HG02759 (cell line): ENCODE measurements around the gene CCDC152.
"Not testable (repeated sequence)": the region's sequence is repeated elsewhere in the genome, so short reads cannot be mapped to it uniquely, and the experiment has no call there.

ENCODE experiments used
- ATAC-seq: cut with Tn5 transposase; IDR thresholded peaks from one replicate; pipeline ENCODE4 v1.9.1; 2021; ENCODE audit warnings: mild to moderate bottlenecking, moderate library complexity; ENCODE audit not compliant: unreplicated experiment

CCDC152 gene

DNA sequence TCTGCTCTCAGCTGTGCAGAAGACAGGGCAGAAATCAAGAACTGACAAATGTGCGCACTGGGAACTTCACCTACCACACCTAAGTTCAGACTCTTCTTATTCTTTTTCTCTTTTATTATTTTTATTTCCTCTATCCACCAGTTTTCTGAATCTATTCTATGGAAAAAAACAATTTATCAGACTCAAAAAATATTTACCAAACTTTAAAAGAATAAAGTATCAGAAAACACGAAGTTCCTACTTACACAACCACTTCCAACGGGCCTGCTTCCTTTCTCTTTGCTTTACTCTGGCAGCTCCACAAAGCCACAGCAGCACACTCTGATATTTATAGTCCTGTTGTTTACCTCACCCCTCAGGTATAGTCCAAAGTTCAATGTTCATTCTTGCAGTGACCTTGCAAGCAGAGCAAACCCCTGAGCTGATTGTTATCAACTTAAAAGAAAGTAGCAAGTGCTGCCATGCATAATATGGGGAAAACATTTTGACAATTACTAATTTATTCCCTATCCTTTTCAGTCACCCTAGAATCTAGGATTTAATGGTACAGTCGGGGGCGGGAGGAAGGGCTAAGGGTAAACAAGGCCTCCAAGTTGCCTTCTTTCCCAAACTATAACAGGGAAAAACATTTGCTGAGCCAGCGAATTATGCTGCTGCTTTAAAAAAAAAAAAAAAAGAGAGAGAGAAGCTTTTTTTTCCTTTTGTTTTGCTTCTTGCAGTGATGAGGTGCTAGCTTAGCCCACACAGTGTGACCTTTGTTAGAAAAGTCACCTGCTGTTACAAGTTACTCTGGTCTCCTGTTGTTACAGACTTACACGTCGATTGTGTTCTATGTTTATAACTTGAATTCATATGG lies 55.2 kb downstream of the CCDC152 start, which contains the start of gene SELENOP:
SELENOP (minus strand) TSS at position 302 of the 856 bp plus-strand sequence. CDS start 3,539 bp downstream, outside the sequence.
- no peak for ATAC-seq

DNA sequence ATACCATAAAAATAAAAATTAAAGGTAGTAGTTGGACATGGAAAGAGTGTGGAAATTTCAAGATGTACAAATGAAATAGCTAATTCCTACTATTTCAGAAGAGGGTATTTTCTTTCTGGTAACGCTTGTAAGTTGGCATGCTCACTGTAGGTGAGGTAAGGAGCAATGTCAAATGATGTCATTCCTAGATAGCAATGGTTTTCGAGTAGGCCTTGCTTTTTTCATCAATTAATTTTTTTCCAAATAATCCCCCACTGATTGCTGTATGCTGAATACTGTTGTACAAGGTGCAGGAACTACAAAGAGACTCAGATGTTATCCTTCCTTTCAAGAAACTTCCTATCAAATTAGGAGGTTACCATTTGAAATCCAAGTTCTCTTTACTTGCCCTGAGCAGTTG lies 56.0 kb downstream of the CCDC152 start:
- ATAC-seq = no peak

DNA sequence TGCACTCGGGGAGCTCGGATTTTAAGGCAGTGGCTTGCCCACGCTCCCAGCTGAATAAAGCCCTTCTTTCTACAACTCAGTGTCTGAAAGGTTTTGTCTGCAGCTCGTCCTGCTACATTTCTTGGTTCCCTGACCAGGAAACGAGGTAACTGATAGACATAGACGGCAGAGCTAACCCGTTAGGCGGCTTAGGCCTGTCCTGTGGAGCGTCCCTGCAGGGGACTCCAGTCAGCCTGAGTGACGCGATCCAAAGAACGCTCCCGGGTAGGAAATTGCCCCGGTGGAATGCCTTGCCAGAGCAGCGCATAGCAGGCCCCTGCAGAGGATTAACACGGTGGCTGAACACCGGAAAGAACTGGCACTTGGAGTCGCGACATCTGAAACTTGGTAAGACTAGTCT lies 56.9 kb downstream of the CCDC152 start:
- ATAC-seq = no peak

DNA sequence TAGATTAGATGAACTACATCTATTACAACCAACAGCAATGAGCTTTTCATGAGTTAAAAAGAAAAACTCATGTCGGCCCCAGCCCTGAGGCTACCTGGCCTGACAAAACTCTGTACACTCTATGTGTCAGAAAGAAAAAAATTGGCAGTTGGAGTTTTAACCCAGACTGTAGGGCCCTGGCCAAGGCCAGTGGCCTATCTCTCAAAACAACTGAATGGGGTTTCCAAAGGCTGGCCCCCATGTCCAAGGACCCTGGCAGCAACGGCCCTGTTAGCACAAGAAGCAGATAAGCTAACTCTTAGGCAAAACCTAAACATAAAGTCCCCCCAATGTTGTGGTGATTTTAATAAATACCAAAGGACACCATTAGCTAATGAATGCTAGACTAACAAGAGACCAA lies 59.9 kb downstream of the CCDC152 start:
- not testable (repeated sequence) for ATAC-seq

DNA sequence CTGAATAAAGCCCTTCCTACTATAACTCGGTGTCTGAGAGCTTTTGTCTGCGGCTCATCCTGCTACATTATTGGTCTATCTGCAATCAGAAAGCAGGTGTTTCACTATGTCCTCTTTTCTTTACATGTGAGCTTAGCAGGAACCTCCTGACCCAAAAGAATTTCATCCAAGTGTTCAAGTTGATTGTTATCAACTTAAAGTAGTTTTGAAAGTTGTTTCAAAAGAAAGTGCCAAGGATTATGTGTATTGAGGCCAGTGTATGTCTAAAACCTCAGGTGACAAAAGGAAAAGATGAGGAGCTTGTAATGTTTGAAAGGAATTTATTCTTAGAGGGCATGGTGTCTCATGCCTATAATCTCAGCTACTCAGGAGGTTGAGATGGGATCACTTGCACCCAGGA lies 63.1 kb downstream of the CCDC152 start:
- no peak for ATAC-seq

DNA sequence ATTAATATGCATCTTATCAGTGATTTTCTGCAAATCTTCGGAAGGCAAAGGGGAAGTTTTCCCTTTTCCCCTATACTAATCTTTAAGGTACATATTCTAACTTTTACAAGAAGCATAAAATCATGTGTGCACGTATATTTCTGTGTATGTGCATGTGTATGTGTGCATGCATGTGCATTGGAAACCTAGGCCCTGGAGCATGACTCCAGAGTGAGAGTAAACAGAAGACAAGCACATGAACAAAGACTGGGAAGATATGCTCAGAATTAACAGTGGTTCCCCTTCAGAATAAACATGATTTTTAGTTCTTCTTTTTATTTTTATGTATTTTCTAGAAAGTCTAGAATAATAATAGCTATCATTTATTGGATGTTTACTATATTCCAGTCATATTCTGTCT lies 65.9 kb downstream of the CCDC152 start:
- ATAC-seq = no peak

DNA sequence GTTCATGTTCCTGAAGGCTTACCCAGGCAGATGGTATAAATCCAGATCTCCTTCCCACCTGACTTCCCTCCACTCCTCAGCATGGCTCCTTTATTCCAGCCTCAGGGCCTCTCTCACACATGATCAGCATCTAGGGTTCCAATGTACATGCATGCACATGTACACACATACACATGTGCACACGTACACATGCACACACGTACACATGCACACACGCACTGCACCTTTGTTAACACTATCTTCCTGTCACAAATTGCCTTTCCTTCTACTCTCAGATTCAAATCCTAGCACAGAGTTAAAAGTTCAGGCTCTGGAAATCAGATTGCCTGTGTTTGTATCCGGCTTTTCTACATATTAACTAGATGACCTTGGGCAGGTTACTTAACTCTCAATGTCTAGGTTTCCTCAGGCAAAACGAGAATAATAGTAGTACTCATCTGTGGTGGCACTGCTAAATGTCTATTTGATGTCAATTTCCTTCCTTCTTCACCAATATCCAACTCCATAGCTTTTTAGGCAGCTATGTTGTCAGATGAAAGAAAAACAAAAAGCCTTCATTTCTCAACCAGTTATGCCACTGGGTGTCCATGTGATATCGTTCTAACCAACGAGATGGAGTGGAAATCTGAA lies 67.8 kb downstream of the CCDC152 start:
- no peak for ATAC-seq

DNA sequence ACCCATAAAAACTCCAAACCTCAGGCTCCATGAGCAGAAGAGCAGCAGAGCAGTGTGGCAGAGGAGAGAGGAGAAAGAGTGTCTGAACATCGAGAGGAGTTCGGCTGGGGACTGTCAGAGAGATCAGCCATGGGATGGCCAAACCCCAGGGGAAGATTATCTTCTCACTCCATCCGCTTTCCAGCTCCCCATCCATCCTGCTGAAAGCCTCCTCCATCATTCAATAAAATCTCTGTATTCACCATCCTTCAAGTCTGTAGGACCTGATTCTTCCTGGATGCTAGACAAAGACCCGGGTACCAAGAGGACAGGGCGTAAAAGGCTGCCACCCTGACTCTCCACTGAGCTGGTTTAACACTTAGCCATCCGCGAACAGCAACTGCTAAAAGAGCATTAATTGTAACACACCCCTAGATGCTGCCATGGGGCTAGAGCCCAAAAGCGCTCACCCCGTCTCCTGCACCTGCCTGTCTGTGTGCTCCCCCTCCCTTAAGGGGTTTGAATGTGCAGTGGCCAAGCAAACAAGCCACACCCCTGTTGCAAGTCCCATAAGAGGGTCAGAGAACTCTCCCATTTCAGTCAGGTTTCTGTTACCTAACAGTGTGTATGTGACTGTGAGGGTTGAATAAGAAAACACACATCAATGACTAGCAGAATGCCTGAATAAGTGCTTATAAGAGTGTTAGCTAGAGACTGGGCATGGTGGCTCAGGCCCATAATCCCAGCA lies 69.0 kb downstream of the CCDC152 start:
- ATAC-seq = no peak

DNA sequence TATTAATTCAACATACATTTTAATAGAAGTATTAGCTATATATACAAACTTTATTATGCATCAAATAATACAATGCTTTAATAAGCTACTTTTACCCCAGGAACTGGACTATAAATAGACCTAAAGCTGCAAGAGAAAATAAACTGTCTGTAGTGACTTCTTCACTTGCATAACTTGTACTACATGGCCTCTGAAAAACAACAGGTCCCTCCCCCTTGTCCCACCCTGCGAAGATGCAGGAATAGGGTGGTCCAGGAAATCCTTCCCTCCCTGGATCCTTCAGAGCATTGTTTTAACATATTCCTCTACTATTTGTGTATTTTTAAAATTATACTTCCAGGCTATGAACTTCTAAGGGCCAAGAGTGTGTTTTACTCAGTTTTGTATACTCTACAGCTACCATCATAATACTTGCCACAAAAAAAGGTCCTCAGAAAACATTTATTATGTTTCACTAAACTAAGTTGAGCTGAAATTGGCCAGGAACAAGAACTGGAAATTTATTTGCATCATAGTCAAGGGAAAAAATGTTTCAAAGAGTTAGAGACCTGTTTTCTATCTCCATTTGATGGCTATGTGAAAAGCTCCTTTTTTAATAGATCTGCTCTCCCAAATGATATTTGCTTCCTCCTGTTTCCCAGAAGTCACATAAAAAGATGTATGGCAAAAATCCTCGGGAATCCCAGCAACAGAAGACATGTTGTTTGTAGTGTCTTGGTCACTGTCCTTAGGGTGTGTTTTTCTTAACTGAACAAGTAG lies 70.3 kb downstream of the CCDC152 start:
- no peak for ATAC-seq

DNA sequence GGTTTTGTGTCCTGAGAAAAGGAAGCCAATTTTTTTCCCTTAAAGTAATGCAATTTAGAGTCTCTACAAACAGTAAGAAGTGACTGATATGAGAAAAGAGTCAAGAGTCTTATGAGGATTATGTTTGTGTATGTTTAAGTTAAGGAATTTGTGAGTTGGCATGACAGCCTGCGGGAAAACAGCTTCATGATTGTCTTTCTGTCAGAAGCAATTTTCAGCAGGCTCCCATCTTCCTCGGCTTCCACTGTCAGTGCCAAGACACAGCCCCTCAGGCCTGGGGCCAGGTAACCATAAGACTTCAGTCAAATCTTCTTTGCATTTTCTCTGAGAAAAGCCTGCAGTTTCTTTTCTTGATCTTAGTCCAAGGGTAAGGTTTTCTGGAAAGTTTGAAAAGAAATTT lies 72.1 kb downstream of the CCDC152 start:
- no peak for ATAC-seq

DNA sequence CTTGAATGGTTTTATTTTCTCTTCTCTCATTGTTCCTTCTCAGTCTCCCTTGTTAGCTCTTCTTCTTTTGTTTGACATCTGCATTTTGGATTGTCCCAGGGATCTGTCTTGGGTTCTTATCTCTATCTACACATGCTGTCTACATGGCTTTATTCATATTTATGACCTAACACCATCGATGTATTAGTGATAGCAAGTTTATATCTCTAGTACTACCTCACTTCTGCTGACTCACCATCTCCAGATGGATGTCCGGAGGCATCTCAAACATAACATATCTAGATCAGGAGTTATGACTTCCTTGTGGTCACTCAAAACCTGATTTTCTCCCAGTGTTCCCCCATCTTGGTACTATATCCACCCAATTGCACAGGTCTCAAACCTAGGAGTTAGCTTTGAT lies 74.3 kb downstream of the CCDC152 start:
- ATAC-seq = no peak

DNA sequence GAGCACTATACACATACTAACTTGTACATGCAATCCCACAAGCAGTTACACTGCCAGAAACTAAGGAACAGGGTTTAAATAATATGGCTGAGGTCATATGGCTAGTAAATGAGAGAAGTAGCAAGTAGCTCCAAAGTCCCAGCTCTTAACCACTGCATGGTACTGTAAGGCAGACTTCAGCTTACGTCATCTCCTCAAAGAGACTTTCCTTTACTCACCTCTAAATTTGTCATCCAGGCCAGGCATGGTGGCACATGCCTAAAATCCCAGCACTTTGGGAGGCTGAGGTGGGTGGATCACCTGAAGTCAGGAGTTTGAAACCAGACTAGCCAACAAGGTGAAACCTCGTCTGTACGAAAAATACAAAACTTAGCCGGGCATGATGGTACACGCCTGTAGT lies 75.4 kb downstream of the CCDC152 start:
- ATAC-seq = no peak

DNA sequence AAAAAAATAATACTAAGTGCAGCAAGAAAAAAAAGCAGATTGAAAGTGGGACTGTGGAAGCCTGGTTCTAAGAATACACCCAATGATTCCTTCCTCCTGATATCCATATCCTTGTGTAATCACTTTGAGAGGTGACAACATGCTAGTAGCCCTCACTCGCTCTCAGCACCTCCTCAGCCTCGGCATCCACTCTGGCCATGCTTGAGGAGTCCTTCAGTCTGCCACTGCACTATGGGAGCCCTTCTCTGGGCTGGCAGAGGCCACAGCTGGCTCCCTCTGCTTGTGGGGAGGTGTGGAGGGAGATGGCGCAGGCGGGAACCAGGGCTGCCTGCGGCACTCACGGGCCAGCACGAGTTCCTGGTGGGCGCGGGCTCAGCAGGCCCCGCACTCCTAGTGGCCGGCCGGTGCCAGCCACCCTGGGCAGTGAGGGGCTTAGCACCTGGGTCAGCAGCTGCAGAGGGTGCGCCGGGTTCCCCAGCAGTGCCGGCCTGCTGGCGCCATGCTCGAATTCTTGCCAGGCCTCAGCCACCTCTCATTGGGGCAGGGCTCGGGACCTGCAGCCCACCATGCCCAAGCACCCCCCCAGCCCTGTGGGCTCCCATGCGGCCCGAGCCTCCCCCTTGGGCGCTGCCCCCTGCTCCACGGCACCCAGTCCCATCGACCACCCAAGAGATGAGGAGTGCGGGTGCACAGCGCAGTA lies 79.6 kb downstream of the CCDC152 start:
- no peak for ATAC-seq

DNA sequence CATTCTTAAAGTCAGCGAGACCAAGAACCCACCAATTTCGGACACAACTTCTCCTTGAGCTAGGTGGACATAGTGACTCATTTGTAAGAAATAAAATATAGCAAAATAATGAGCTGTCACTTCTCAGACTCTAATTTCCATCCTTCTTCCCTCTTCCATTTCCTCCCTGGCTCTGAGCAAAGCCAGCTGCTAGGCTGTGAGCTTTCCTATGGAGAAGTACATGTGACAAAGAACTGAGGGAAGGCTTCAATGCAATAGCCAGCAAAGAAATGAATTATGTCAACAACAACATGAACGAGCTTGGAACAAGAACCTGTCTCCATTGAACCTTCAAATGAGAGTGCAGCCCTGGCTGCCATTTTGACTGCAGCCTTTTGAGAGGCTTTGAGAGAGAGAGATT lies 81.0 kb downstream of the CCDC152 start:
- no peak for ATAC-seq

DNA sequence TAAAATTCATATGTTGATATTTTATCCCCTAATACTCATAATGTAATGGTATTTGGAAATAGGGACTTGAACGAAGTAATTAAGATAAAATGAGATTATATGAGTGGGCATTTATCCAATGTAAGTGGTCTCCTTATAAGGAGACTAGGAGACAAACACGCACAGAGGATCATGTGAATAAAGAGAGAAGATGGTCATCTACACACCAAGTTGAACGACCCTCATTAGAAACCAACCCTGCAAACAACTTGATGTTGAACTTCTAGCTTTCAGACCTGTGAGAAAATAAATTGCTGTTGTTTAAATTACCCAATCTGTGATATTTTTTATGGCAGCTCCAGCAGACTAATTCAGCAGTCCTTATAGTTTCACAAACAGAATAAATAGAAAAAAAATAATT lies 82.6 kb downstream of the CCDC152 start:
- no peak for ATAC-seq

DNA sequence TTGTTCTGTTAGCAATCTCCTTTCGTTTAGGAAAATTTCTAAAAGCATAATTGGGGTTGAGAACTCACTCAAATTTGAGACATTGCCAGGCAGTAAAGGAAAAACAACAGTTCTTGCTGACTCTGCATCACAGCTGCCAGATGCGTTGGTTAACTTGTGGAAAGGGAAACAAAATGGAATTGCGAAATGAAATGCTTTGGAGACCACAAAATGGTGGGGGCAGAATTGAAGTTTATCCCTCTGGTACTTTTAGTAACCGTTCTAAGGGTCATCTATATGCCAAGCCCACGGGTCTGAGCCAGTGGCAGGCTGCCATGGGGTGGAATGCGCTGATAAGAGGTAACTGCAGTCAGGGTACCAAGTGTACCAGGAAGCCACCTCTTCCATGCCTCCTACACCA lies 83.7 kb downstream of the CCDC152 start:
- no peak for ATAC-seq

DNA sequence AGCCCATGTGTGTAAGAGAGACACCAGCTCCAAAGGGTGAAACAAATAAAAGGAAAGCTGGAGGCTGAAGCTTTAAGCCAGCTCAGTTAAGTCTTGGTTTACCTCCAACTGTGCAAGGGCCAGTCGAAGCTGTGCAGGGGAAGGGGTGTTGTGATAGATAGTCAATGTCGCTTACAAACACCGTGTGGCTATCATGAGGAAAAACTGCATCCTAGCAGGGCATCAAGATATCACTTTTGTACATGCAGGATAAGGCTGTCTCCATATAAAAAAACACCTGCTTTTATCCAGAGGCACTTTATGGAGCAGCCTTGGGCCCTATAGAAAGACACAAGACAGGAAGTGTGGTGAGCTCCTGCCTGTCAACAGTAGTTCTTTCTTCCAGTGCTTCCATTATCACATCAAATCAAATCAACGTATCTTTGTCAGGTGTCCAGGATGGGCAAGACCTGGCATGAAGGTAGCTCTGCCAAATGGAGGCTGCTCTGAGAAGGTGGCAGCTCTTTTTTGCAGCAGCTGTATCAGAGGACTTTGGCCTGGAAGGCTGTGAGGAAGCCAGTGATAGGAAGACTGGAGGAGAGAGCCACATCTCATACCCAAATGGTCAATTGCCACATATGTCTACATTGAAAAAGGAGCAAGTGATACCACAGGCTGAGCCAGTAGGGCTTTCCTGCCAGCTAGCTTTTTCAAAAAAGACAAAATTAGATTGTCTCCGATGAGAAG lies 84.4 kb downstream of the CCDC152 start:
- no peak for ATAC-seq

DNA sequence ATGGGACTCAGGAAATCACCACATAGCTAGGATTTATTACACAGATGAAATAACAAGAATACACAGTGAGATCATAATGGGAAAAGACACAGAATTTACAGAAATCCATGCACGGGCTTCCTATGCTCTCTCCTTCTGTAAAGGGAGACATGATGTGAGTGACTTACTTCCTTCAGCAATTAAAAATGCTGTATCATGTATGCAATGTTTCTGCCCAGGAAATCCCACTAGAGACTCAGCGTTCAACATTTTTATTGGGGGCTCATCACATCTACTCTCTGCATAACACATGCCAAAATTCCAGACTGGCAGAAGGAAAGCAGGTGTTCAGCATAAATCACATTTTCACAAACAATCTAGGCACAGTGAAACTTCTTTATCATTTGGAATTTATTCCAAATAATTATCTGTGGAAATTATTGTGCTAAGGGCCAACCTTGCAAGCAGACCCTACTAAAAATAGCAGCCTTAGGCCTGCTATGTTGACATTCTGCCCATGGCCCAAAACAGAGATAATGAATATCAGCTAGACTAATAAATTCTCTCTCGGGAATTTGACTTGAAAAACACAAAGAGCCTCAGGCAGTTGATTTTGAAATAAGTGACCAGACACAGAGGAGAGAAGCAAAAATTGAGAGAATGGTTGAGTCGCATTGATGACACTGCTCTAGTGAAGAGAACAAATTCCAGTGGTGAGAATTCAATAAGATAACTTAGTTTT lies 86.5 kb downstream of the CCDC152 start:
- ATAC-seq = no peak

DNA sequence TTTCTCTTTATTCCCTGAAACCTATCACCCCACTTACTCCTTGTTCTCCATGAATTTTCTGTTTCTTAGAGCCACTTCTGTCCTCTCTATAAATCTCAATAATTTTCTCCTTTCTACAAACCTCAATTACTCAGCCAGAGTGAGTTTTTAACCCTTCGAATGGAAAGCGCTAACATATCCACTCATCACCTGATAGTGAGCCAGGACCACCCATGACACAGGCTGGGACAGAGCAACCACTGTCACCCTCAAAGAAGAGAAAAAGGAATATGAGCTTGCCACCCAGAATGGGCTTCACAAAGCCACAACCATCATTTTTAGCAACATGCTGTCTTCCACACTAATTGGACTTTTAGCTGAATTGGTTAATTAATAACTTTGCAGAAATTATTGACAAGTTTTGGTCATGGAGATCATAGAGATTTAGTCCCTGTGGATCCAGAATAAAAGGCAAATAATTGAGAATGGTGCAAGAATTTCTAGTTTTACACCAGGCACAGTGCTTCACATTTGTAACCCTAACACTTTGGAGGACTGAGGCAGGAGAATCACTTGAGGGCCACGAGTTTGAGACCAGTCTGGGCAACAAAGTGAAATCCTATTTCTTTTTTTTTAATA lies 87.2 kb downstream of the CCDC152 start:
- no peak for ATAC-seq
